ENCODE data around the gene TPSD1. TPM values are rescaled to one million over a fixed set of nuclear protein-coding genes. Genes with fewer than 3 reads are reported as not detected.

The TPSD1 gene
- total RNA-seq, 1 donor from 2014 or later: not detected

DNA sequence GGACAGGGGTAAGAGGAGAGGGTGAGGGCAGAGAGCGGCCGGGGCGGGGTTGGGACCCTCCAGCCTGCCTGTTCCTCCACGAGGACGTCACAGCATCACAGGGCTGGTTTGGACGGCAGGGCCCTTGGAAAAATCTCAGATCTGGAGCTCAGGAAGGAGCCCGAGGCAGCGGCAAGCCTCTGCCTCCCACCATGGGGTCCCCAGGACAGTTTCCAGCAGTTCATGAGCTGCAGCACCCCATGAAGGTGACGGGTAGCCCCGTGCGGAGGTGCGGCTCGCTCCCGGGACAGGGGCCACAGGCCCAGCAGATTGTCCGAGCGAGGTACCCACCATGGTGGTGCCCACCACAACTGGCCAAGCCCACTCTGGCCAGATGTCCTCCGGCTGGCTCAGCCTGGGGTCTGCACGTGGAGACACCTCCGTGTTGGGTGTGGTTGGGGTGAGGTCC lies 21.3 kb downstream of the TPSD1 start:
- Mint-ChIP-seq H3K27me3 (peaks cover 19% of the 10 kb centered on the region), H3K36me3 (no peaks in the 10 kb centered on the region), H3K9me3 (no peaks in the 10 kb centered on the region), H3K27ac (no peak overlapping the region), H3K4me3 (no peak overlapping the region), H3K4me1 (ENCODE audit: unreplicated experiment) (no peaks in the 10 kb centered on the region)
- TF ChIP-seq CTCF (conservative IDR thresholded peaks at IDR 0.05): no peak
- DNase-seq (ENCODE audit: extremely low spot score, unreplicated experiment): no peak

DNA sequence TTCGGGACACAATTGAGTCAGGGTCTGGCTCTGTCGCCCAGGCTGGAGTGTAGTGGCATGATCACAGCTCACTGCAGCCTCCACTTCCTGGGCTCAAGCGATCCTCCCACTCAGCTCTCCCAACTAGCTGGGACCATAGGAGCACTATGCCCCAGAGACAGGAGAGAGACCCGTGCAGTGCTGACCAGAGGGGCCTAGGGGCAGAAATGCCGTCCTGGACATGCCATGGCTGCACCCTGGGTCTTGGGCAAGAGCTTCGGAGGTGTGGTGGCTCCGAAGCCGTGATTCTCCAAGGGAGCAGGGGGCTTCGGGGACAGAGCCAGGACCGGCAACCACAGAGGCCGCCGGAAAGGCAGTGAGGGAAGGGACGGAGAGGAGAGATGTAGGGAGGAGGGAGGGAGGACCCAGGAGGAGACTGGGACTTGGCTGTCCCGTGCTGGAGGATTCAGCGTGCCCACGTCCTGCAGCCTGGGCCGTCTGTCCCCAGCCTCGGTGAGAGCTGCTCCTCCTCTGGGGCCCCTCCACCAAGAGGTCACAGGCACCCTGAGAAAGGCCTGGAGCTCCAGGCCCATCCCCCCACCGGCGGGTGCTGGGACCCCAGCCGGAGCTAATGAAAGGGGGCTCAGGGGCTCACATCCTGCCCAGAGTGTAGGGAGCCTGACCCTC lies 21.9 kb downstream of the TPSD1 start:
- Mint-ChIP-seq H3K4me1 (ENCODE audit: unreplicated experiment) (no peaks in the 10 kb centered on the region), H3K27me3 (peaks cover 19% of the 10 kb centered on the region), H3K36me3 (no peaks in the 10 kb centered on the region), H3K27ac (no peak overlapping the region), H3K4me3 (no peak overlapping the region), H3K9me3 (no peaks in the 10 kb centered on the region)
- no peak for DNase-seq (ENCODE audit: extremely low spot score, unreplicated experiment)
- no peak for TF ChIP-seq CTCF (conservative IDR thresholded peaks at IDR 0.05)

DNA sequence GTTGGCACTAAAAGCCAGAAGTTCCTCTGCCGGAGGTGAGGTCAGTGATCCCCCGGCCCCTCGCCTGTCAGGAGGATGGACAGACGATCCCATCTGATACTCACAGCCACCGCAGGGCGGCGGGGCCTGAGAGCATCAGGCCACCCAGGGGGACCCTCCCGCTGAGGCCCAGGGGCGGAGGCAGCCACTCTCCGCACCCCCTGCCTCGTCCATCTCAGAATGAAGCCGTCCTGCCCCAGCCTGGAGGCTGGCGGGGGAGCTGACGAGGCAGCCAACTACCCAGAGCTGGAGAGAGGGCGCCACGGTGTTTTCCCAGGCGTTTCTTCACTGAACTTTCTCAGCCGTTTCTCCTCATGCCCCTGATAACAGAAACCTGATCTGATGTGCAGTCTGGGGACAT lies 22.6 kb downstream of the TPSD1 start:
- peak; percentile 58 for TF ChIP-seq CTCF (conservative IDR thresholded peaks at IDR 0.05)
- DNase-seq (ENCODE audit: extremely low spot score, unreplicated experiment): peak; percentile 73
- Mint-ChIP-seq H3K36me3 (no peaks in the 10 kb centered on the region), H3K27ac (no peak overlapping the region), H3K9me3 (no peaks in the 10 kb centered on the region), H3K4me1 (ENCODE audit: unreplicated experiment) (no peaks in the 10 kb centered on the region), H3K27me3 (peaks cover 16% of the 10 kb centered on the region), H3K4me3 (no peak overlapping the region)

DNA sequence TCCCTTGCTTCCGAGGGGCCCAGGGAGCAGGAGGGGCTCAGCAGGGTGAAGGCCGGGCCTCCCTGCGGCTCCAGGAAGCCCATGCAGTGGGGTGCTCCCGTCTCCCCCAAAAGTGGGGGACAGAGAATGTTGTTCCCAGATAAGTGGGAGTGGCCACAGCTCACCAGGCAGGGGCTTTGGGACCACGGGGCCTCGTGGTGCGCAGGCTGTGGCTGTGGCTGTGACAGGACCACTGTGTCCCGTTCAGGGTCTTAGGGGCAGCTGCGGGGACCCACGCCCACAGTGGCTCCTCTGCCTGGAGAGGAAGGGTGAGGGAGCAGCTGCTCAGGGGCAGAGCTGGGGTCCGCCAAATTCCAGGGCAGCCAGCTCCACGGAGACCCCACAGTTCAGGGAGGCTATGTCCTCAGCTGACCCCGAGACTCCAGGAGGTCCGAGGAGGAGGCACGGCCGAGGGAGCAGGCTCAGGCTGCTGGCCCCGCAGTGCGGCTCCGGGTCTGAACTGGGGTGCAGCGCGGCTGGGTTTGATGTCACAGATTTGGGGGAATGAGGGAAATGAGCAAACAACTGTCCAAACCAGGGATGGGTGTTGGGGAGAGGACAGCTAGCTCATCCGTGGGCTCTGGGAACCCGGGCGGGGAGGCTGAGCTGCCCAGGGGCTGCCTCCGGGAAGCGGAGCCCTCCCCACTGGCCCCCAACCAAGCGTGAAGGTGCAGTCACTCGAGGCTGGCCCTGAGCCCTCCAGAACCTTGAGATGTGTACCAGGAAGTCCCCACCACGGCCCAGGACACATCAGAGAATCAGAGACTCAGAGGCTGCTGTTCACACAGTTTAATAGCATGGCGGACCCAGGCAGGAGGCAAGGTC lies 23.4 kb downstream of the TPSD1 start:
- Mint-ChIP-seq H3K4me1 (ENCODE audit: unreplicated experiment) (no peaks in the 10 kb centered on the region), H3K27me3 (peaks cover 16% of the 10 kb centered on the region), H3K9me3 (no peaks in the 10 kb centered on the region), H3K36me3 (no peaks in the 10 kb centered on the region), H3K4me3 (no peak overlapping the region), H3K27ac (no peak overlapping the region)
- DNase-seq (ENCODE audit: extremely low spot score, unreplicated experiment): no peak
- TF ChIP-seq CTCF (conservative IDR thresholded peaks at IDR 0.05): no peak

DNA sequence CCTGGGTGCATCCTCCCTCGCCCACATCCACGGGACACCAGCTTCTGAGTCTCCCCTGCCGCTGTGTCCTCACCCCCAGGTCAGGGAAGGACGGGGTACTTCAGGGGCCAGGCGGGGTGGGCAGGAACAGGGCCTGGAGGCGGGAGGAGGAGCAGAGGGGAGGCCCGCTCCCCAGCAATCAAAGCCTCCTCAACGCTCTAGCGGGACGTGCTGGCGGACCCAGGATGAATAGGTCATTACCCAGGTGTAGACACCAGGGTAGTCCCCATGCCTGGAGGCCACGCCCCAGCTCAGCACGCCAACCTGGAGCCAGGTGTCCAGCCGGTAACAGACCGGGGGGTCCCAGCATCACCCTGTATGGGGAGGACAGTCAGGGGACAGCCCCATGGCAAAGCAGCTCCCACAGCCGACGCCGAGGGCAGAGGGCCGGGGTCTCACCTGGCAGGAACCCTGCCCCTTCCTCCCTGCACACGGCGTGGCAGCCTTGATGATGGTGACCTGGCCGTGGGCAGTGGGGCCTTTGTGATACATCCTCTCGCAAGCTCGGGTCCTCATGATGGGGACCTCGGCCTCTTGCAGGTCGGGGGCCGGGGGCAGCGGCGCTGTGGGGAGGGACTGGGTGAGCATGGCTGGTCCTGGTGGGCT lies 24.2 kb downstream of the TPSD1 start:
- no peaks in the 10 kb centered on the region for H3K4me1 Mint-ChIP-seq (ENCODE audit: unreplicated experiment)
- DNase-seq (ENCODE audit: extremely low spot score, unreplicated experiment): peak; percentile 67
- TF ChIP-seq CTCF (conservative IDR thresholded peaks at IDR 0.05): no peak
- H3K27me3 Mint-ChIP-seq: peaks cover 16% of the 10 kb centered on the region
- H3K27ac Mint-ChIP-seq: no peak overlapping the region
- no peak overlapping the region for H3K4me3 Mint-ChIP-seq
- no peaks in the 10 kb centered on the region for H3K9me3 Mint-ChIP-seq
- no peaks in the 10 kb centered on the region for H3K36me3 Mint-ChIP-seq
